ENCODE measurements around the gene NCAM2.

NCAM2 gene

DNA sequence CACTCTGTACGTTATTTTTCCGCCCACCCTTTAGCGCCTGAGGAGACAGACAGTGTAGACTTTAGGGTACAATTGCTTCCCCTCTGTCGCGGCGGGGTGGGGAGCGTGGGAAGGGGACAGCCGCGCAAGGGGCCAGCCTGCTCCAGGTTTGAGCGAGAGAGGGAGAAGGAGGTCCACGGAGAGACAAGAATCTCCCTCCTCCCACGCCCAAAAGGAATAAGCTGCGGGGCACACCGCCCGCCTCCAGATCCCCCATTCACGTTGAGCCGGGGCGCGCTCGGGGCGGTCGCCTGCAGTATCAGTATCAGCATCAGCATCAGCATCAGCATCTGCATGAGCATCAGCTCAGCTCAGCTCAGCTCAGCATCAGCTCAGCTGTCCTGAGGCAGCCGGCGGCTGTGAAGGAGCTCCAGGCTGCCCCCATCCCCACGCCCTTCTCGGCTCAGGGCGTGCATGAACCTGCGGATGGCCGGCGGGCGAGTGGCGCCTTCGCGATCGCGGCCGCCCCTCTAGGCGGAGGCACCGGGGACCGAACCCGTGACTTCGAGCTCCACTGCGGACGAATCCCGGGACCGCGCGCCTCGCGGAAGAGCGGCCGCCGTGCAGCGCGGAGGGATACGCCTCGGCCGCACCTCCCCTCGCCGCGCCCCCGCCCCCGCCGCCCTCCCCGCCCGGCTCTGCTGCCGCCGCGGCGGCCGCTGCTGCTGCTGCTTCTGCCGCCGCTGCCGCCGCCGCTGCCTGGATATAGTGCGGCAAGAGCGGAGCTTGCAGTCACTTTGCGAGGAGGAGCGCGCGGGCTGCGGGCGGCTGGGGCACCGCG is at the start of gene NCAM2:
Gene NCAM2, plus strand, starts transcription at position 774 of the 820 bp plus-strand sequence.
- peak; percentile 53 for DNase-seq

DNA sequence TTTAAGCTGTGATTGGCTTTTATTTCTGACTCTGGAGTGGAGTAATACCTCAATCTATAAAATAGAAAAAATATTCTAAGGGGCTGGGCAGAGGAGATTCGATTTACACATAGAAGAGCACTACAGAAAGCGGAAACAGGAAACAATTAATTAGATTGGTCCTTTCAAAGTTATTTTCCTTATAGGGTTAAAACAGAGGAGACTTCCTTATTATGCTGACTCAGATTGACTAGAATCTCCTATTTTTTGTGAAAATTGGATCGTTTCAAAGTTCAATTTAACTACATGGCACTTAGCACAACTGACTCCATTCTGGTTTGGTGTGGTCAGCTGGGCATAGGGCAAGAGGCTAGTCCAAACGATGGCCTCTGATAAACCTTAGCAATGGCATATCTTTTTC is 48.3 kb upstream of the NCAM2 start:
- DNase-seq, result no peak

DNA sequence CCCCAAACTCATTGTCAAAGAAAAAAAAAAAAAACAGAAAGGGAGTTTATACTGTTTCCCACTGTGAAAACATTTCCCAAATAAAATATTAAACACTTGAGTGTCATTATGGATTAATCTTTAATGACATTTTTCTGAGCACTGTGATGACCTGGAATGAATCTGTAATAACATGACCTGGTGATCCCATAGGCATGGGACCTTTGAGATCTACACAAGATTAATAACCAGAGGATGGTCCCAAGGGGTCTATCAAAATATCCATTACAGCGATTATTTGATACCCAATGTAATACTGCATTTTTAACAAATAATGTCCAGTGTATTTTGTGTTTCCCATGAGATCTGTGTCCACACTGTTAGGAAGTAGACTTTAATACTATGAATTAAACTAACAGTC is 32.4 kb upstream of the NCAM2 start:
- DNase-seq, result no peak

DNA sequence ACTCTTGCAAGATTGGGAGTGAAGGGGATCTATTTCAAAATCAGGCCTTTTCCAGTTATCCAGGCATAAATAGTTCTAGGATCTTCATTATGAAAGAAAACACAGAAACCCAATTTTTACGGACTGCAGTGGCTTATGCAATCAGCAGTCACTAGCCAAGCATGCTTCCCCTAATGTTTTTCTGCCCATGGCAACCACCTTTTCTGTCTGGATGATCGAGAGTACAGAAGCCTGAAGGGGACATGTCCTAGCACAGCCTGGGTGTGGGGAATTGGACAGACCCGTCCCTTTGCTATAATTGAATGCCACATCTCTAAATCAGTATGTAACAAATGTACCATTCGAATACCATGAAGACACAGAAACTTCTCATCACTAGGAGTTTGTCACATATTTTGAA is 29.8 kb upstream of the NCAM2 start:
- DNase-seq, result no peak

DNA sequence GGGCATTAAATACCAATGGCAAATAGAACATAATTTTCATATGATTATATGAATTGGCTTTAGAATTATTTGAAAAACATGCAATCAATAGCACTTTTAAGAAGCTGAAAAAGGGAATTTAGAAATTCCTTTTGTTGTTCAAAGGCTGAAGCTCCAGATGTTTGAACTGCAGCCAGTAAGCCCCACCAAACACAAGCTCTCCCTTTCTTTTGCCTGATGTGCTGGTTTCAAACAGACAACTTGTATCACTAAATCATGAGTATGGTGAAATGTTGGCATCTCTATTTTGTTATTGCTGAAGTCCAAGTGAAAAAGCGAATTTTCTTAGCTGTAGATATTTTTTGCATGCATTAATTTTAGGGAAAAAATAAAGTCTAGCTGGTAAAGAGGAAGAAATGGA is 27.5 kb upstream of the NCAM2 start:
- DNase-seq, result no peak

DNA sequence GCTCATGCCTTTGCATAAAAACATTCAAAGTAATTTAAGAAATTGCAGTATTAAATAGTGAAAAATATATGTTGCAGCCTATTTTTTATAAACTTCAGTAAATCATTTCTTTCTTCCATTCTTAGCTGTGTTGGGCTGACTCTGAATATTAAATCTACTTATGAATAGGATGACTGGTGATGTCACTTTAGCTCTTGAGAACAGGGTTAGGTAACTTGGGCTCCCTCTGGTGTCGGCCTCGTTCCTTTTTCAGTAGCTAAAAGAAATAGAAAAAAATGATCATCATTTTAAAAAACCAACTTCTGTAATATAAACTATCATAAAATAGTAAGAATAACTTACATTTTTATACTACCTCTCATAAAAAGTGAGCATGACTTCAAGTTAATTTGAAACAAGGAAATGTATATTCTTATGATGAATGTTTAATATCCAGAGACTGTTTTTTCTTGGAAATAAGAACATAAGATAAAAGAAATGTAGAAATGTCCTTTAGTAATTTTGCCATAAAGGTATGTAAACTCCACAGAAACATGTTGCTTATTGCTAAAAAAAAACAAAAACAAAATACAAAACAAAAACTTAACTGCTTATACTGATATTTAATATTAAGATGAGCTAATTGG is 26.8 kb upstream of the NCAM2 start:
- DNase-seq, result peak; percentile 17

DNA sequence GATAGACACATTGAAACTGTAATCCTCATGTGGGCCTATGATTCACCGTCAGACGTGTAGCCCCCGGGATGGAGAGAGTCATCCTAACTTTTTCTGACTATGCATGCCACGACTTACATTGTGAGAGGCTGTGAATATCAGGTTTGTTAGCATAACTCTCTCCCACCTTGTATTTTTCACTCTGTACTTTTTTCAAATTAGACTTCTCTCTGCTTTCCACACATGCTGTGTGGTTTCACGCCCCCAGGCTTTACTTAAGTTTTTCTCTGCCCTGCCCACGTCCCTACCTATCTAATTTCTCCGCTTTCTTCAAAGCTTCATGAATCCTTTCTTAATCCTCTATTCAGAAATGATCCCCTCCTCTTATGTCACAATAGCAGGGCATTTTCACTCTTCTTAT is 3.4 kb upstream of the NCAM2 start:
- DNase-seq, result no peak

DNA sequence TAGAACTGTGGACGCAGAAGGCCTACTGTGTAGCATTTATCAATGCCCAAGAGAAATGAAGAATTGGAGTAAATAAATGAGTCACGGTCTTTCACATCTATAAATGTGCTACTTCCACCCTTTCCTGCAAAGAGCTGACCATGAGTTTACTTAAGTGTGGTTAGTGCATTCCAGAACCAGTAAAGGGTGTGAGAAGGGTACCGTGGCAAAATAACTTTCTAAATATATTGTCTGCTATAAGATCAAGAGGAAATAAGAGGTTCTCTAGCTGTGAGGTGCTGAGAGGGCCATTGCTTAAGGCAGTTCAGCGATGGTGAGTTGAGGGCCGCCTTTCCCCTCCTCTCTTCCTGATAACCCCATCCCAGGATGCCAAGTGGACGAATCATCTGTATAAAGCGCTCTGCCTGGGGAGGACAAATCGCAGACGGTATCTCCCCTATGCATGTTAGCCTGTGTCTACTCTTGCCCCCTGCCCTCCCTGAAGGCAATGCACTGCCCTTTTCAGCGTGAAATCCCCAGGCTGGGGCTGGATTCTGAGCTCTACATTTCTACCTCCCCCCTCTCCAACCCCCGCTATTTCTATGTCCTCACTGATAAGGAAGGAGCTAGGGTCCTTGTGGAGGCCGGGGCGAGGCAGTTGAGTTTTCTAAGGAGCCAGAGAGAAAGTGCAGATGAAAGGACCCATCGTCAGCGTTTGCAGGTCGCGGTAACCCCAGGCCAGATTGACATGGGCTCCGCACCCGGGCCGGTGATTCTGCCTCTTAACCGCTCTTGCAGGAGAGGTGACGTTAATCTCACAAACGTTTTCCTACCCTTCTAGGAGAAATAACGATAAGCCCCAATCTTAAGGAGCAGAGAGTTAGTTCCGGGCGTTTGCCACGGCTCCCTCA is 1.5 kb upstream of the NCAM2 start:
- no peak for DNase-seq

DNA sequence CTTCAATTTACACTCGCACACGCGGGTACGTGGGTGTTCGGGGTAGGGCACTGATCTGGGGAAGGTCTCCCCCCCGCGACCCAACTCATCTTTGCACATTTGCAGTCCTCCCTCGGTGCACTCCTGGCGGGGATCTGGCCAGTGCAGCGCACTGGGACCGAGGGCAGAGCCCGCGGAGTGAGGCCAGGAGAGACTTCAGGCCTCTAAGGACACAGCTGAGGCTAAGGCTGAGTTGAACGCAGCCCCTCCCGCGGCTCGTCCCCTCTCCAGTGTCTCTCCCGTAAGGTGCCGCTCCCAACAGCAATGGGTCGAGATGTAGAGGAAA is 936 bp upstream of the NCAM2 start:
- no peak for DNase-seq

DNA sequence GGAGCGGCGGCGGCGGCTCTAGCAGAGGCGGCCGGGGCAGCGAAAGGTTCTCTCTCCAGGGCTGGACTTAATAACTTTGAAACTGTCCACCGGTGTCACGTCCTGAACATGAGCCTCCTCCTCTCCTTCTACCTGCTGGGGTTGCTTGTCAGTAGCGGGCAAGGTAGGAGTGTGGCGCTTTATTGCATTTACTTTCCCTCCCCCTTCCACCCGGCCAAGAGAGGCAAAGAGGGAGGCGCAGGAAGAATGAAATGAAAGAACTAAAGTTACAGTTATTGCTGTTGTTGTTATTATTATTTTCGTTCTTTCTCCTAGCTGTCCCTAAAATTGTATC is 214 bp downstream of the NCAM2 start:
- DNase-seq, result peak; percentile 53

DNA sequence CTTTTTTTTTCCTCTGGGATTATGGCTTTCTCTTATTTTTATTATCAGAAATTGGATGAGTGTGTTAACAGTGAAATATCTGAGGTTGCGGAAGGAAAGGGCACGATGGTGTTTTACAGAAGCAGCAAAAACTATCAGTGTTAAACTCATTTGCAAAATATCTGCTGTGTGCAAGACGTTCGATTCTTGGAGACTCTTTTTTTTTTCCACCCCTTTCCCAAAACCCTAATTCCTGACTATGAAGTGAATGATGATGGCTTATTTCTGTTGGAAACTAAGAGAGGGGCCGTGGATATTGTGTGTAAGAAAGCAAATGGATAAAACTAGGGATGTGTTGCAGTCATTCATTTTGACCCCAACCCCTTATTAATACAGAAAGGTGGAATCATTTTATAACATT is 677 bp downstream of the NCAM2 start:
- no peak for DNase-seq

DNA sequence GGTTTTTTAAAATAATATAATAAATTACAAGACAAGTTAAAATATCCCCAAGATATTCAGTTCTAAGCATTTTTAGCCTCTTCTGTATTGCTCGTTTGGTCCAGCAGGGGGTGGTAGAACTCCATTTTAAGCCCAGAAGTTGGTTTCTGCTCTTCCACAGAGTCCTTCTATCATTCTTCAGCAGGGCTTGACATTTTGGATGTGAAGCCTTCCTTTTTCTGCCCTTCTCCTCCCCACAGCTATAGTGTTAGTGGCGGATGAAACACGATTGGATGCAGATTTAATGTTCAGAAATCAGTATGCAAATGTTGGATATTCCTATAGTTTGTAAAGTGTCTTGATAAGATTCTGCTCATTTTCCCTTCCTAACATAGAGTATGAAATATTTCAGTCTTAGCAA is 1.4 kb downstream of the NCAM2 start:
- DNase-seq, result no peak

DNA sequence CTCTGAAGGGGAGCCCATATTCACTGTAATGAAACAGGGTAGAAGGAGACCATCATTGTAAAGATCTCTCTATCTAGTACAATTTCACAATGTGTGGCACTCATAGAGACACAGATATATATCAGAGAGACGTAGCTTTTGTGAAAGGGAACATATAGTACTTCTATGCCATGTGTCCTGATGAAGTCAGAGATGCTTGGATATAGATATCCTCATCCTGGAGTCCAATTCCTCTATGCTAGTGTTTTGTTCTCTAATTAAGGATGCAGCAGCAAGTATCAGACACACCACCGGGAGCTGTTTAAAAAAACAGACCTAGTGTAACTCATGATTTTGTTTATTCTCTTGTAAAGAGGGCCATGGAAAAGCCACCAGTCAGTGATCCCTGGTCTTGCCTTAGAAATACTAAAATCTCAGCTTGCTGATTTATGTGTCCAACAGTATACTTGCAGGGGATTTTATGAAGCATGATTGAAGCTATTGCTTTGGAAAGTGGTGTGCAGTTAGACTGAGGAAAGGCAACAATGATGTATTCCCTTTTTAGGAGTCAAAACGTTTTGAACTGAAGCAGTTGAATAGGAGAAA is 2.5 kb downstream of the NCAM2 start:
- no peak for DNase-seq

DNA sequence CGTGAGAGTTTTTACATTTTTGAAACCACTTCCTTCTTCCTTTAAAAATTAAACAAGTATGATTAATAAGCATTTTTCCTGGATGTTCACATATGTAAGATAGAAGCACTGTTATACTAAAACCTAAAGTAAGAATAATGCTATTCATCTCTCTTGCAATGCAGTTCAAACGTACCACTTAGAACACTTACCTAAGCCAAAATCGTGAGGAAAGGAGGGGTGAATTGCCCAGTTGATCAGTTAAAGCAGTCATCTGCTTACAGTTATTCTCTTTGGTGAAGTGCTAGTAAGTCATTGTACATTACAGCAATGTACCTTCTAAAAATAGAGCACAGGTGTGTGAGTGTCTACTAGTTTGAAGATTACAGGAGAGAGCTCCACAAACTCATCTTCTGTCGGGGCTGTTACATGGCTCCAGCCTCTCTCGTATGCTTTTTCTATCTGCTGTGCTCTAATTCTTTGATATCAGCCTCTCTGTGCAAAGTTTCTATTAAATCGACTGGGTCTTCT is 3.4 kb downstream of the NCAM2 start:
- no peak for DNase-seq

DNA sequence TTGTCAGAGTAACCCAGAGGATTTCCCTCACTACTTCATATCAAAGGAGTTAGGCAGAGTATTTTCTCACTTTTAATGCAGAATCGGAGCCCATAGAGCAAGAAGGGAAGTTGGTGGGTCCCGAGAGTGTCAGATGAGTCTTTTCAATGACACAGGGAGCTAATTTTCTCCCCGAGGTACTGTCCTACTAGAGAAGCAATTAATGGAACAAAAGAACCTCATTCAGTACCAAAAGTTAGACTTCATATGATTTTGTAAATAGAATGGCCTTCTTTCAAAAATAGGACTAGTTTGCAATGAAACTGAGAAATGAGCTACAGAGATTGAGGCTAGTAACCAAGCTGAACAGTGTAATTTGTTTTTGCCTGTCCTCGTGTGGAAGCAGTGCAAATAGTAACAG is 3.9 kb downstream of the NCAM2 start:
- DNase-seq, result no peak

DNA sequence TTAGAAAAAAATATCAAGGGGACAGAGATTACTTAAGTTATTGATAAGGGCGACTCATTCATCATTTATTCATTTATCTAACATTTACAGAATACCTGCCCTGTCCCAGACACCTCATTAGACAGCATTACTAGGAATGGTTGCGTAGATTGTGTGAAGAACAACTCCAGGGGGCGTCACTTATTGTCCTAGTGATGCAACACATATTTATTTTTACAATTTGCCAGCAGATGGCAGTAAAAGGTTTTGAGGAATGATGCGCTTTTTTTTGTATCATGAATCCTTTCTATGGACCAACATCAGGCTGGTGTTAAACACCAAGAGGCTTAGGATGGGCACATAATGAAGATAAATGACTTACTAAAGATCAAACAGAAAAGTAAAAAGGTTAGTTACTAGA is 5.5 kb downstream of the NCAM2 start:
- DNase-seq, result peak; percentile 10

DNA sequence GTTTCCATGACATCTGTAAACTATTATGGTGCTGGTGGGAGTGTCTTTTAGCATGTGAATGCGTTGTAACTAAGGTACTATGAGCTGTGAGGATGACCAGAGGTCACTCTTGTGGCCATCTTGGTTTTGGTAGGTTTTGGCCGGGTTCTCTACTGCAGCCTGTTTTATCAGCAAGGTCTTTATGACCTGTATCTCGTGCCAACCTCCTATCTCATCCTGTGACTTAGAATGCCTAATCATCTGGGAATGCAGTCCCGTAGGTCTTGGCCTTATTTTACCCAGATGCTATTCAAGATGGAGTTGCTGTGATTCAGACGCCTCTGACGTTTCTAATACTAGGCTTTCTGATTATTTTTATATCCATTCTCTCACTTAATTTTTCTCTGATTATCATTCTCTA is 9.4 kb downstream of the NCAM2 start:
- DNase-seq, result no peak

DNA sequence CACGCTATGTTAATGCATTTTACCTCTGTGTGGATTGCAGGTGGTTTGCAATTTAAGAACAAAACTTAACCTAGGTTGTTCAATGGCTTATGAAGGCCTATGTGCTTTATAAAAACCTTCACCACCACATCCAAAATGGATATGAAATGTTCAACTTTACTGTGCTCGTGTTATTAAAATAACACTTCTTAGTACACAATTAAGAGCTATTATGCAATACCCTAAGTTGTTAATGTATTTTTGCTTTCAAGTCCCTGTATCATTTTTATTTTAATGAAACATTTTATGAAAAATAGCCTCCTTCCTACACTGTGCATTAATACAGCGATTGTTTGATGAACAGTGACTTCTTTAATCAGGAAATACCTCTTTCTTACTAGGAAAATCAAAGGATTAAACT is 12.0 kb downstream of the NCAM2 start:
- DNase-seq, result no peak

DNA sequence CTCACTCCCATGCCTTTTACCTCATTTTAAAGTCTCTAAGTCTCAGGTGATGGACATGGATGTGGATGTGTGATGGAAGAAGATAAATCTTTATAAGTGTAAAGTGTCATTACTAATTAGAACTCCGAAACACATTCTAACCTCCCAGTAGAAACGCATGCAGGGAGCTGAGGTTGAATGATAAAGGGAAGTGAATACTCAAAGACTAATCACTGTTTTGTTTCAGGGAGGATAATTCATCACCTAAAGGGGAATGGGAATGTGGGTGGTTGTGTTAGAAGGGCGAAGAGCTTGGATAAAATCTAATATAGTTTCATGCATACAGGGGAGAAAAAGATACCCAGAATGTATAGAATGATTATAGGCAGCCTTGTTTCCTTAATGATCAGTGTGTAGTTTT is 12.5 kb downstream of the NCAM2 start:
- DNase-seq, result no peak

DNA sequence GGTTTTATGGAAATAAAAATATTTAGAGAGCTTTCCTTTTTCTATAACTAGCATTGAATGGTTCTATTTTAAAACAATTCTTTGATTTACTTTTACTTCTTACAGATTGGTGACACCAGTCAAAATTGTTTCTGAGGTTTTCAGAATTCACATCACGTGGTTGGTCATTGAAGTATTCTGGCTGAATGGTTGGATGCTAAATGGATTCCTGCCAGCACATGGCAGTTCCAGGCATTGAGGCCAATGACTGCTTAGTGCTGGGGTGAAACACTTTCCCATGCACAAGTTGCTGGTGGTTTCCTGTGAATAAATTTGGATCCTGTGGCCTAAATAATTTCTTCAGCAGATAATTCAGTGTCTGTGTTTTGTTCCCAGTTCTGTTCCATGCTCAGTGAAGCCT is 20.6 kb downstream of the NCAM2 start:
- no peak for DNase-seq

DNA sequence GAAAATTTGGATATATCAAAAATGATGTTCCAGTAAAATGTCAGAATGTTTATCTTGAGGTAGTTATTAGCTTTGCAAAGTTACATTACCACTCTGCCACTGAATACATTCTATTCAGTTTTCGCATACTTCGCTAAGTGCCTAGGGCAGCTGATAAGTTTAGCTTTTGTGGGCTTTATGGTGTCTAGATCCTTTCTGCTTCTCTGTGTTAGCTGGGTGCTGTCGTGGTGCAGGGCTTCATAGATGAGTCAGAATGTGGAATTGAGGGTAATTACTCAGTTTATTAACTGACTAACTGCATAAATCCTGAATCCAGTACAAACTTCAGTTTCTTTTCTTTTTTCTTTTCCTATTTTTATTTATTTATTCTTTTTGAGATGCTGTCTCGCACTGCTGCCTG is 21.5 kb downstream of the NCAM2 start:
- no peak for DNase-seq

DNA sequence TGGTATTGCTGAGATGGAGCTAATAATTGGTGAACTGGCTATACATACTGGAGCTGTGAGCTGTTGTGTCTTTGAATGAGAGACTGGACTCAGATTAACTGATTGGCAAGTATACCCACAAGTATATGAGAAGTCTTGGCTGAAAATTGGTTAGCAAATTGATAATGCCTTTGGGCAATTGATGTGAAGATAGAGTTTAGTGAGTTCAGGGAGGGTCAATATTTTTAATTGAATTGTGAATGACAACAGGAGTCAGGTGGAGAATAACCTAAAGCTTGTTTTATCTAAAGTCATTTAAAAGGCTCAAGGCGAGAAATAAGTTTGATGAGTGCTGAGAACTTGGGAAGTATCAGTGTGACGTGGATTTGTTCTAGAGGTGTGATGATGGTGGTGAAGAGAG is 27.5 kb downstream of the NCAM2 start:
- no peak for DNase-seq

DNA sequence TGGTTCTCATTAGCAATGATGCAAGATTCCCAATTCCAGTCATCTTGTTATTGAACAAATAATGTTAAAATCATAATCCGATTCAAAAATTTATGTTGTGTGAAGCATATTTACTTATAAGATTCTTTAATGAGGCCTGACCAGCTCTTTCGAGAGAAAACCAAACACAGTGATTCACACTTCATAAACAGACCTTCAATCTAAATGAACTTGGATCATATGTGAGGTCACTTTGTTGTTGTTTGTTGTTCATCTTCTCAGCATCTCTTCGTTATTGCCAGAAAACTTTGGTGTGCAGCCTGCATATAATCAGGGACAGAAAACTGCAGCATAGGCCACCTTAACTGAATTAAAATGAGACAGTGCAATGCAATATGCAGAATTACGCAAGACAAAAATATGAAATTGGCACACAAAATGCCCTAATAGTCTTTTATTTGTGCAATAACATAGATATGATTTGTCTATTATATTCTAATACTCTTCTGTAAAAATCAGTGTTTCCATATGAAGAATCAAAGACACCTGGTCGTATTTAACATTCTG is 30.1 kb downstream of the NCAM2 start:
- DNase-seq, result no peak

Measured in NCI-H2029 treated with DMSO at 0.1 percent for 48 hours (cell line).